Measurements from ENCODE around the gene CHD6. TPM values are rescaled to one million over a fixed set of nuclear protein-coding genes. Genes with fewer than 3 reads are reported as not detected.
"Not testable (repeated sequence)": the region's sequence is repeated elsewhere in the genome, so short reads cannot be mapped to it uniquely, and the experiment has no call there.

CHD6 gene
- total RNA-seq, 2 experiments from 2014 or later, result 26.9 to 45.7 TPM

DNA sequence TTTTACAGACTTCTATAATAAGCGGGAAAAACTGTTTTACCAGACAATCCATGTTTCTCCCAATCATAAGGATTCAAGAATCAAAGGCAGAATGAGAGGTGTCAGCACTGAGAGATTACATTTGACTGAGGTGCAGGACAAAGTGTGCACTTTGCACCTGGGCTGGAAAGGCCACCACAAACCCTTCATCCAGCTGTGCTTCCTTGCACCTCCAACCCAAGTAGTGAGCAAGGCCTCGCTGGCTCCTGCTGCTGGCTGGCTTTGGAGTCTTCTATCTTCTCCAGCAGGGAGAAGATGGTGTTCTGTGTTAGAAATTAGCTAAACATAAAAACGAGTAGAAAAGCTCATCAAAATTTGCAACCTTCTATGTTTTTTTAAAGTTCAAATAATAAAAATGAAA, 77.7 kb downstream of the CHD6 start:
- Histone ChIP-seq H3K79me2 (ENCODE audit: insufficient read depth, low read depth, low read length) (no peaks in the 10 kb centered on the region), H2AFZ (ENCODE audit: low read length) (no peak overlapping the region), H3K9me2 (ENCODE audit: insufficient read depth, low read length) (no peaks in the 10 kb centered on the region), H3K4me1 (ENCODE audit: insufficient read depth, low read length, poor library complexity, severe bottlenecking) (peaks cover 11% of the 10 kb centered on the region), H3K4me3 (ENCODE audit: low read depth, low read length, poor library complexity, severe bottlenecking) (no peak overlapping the region), H3K27ac (ENCODE audit: low read depth, low read length, poor library complexity, severe bottlenecking) (no peak overlapping the region), H3K36me3 (ENCODE audit: insufficient read depth, low read length) (peaks cover 15% of the 10 kb centered on the region; the same call in 1 of the 2 replicates), H3K9me3 (ENCODE audit: low read length) (peaks cover 17% of the 10 kb centered on the region; the same call in 1 of the 2 replicates), H4K20me1 (ENCODE audit: insufficient read depth, low read length) (no peaks in the 10 kb centered on the region), H3K4me2 (ENCODE audit: low read length) (no peak overlapping the region)
- no TSS peak for BruUV-seq (replicated peaks)
- intact Hi-C loops (cut with micrococcal nuclease; ENCODE audit: unreplicated experiment), result no loop called here
- ChIA-PET CTCF (ENCODE audit: unreplicated experiment) (no interaction called here), POLR2A (interaction anchor here (0.6 to 1.0 kb wide), 5 partner anchors 14 to 154 kb away, joined by 3 to 7 read pairs (median 5); no protein-coding TSS in a partner anchor)
- TF ChIP-seq EZH2phosphoT487 (IDR thresholded peaks at IDR 0.05; ENCODE audit: borderline replicate concordance, low read depth, low read length), result no peak
- TF ChIP-seq, protein P1, sequence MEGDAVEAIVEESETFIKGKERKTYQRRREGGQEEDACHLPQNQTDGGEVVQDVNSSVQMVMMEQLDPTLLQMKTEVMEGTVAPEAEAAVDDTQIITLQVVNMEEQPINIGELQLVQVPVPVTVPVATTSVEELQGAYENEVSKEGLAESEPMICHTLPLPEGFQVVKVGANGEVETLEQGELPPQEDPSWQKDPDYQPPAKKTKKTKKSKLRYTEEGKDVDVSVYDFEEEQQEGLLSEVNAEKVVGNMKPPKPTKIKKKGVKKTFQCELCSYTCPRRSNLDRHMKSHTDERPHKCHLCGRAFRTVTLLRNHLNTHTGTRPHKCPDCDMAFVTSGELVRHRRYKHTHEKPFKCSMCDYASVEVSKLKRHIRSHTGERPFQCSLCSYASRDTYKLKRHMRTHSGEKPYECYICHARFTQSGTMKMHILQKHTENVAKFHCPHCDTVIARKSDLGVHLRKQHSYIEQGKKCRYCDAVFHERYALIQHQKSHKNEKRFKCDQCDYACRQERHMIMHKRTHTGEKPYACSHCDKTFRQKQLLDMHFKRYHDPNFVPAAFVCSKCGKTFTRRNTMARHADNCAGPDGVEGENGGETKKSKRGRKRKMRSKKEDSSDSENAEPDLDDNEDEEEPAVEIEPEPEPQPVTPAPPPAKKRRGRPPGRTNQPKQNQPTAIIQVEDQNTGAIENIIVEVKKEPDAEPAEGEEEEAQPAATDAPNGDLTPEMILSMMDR (conservative IDR thresholded peaks at IDR 0.05; ENCODE audit: low read length), result no peak
- DNase-seq (ENCODE audit: low spot score), result no peak

DNA sequence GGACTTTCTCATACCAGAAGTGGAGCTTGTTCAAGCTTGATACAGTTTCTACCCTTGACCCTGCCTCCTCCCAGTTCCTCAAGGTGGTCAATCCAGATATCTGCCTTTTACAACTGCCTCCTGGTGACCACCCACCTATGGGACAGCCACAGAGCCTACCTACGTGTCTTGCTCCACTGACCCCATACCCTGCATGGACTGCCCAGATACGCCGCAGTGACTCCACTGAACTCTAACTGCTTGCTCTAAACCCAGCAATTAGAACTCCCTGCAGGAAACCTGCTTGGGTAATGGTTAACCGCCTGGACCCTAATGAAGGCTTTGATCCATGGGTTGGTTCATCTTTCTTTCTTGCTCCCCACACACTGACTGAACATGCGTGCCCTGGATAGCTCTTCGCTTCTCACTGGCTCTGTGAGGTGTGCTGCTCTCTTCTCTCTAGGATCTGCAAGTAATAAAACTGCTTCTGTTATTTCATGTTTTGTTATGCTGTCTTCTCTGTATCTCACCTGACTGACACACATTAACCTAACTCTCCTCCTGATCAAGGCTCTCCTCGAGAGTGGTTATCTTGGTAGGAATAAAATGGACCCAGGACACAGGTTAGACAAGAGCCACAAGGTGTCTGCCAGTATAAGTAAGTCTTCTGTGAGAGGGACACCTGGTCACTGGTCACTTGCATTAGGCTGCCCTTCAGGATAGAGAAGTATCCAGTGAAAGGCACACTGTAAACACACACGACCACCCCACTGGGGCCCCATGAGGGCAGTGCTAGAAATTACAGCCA, 79.2 kb downstream of the CHD6 start:
- Histone ChIP-seq H3K4me1 (ENCODE audit: insufficient read depth, low read length, poor library complexity, severe bottlenecking) (peaks cover 11% of the 10 kb centered on the region), H3K79me2 (ENCODE audit: insufficient read depth, low read depth, low read length) (no peaks in the 10 kb centered on the region), H2AFZ (ENCODE audit: low read length) (no peak overlapping the region), H3K27ac (ENCODE audit: low read depth, low read length, poor library complexity, severe bottlenecking) (no peak overlapping the region), H3K9me2 (ENCODE audit: insufficient read depth, low read length) (no peaks in the 10 kb centered on the region), H3K36me3 (ENCODE audit: insufficient read depth, low read length) (peaks cover 15% of the 10 kb centered on the region; the same call in 1 of the 2 replicates), H4K20me1 (ENCODE audit: insufficient read depth, low read length) (no peaks in the 10 kb centered on the region), H3K4me3 (ENCODE audit: low read depth, low read length, poor library complexity, severe bottlenecking) (no peak overlapping the region), H3K9me3 (ENCODE audit: low read length) (peaks cover 17% of the 10 kb centered on the region; the same call in 1 of the 2 replicates), H3K4me2 (ENCODE audit: low read length) (no peak overlapping the region)
- no TSS peak for BruUV-seq (replicated peaks)
- ChIA-PET CTCF (ENCODE audit: unreplicated experiment) (no interaction called here), POLR2A (no interaction called here)
- intact Hi-C loops (cut with micrococcal nuclease; ENCODE audit: unreplicated experiment), result no loop called here
- no peak for DNase-seq (ENCODE audit: low spot score)
- TF ChIP-seq, protein P1 (conservative IDR thresholded peaks at IDR 0.05; ENCODE audit: low read length), result no peak
- no peak for TF ChIP-seq EZH2phosphoT487 (IDR thresholded peaks at IDR 0.05; ENCODE audit: borderline replicate concordance, low read depth, low read length)

DNA sequence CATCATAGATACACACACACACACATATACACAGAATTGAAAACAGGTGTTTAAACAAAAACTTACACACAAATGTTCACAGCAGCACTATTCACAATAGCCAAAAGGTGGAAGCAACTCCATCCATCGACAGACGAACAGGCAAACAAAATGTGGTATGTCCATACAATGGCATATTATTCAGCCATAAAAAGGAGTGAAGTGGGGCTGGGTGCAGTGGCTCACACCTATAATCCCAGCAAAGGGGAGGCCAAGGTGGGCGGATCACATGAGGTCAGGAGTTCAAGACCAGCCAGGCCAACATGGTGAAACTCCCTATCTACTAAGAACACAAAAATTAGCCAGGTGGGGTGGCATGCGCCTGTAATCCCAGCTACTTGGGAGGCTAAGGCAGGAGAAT, 80.3 kb downstream of the CHD6 start:
- Histone ChIP-seq H3K9me3 (ENCODE audit: low read length) (peaks cover 17% of the 10 kb centered on the region; the same call in 1 of the 2 replicates), H3K4me3 (ENCODE audit: low read depth, low read length, poor library complexity, severe bottlenecking) (no peak overlapping the region), H4K20me1 (ENCODE audit: insufficient read depth, low read length) (no peaks in the 10 kb centered on the region), H2AFZ (ENCODE audit: low read length) (no peak overlapping the region), H3K4me1 (ENCODE audit: insufficient read depth, low read length, poor library complexity, severe bottlenecking) (peaks cover 11% of the 10 kb centered on the region), H3K36me3 (ENCODE audit: insufficient read depth, low read length) (peaks cover 15% of the 10 kb centered on the region), H3K9me2 (ENCODE audit: insufficient read depth, low read length) (no peaks in the 10 kb centered on the region), H3K79me2 (ENCODE audit: insufficient read depth, low read depth, low read length) (no peaks in the 10 kb centered on the region), H3K27ac (ENCODE audit: low read depth, low read length, poor library complexity, severe bottlenecking) (no peak overlapping the region), H3K4me2 (ENCODE audit: low read length) (no peak overlapping the region)
- TF ChIP-seq, protein P1 (conservative IDR thresholded peaks at IDR 0.05; ENCODE audit: low read length), result no peak
- TF ChIP-seq EZH2phosphoT487 (IDR thresholded peaks at IDR 0.05; ENCODE audit: borderline replicate concordance, low read depth, low read length), result no peak
- POLR2A ChIA-PET, result no interaction called here
- BruUV-seq (replicated peaks), result no TSS peak
- CTCF ChIA-PET (ENCODE audit: unreplicated experiment), result no interaction called here
- DNase-seq (ENCODE audit: low spot score), result no peak
- intact Hi-C loops (cut with micrococcal nuclease; ENCODE audit: unreplicated experiment), result no loop called here

DNA sequence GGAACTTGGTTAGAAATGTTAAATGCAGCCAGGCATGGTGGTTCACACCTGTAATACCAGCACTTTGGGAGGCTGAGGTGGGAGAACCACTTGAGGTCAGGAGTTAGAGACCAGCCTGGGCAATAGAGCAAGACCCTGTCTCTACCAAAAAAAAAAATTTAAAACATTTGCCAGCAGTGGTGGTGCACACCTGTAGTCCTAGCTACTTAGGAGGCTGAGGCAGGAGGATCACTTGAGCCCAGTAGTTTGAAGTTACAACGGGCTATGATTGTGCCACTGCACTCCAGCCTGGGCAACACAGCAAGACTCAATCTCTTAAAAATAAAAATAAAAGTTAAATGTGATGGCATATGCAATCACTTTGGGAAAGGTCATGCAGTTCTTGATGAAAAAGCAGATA, 82.6 kb downstream of the CHD6 start:
- H3K79me2 ChIP-seq (ENCODE audit: insufficient read depth, low read depth, low read length); H3K4me2 ChIP-seq (ENCODE audit: low read length); H4K20me1 ChIP-seq (ENCODE audit: insufficient read depth, low read length); H3K27ac ChIP-seq (ENCODE audit: low read depth, low read length, poor library complexity, severe bottlenecking); CTCF ChIA-PET (ENCODE audit: unreplicated experiment); H3K4me3 ChIP-seq (ENCODE audit: low read depth, low read length, poor library complexity, severe bottlenecking); H2AFZ ChIP-seq (ENCODE audit: low read length); DNase-seq (ENCODE audit: low spot score); BruUV-seq (replicated peaks); intact Hi-C loops (cut with micrococcal nuclease; ENCODE audit: unreplicated experiment); H3K9me2 ChIP-seq (ENCODE audit: insufficient read depth, low read length); H3K4me1 ChIP-seq (ENCODE audit: insufficient read depth, low read length, poor library complexity, severe bottlenecking): not testable (repeated sequence)
- POLR2A ChIA-PET, result interaction anchor here (0.5 kb wide), 1 partner anchor 35 kb away, joined by 3 read pairs; no protein-coding TSS in a partner anchor
- peaks cover 17% of the 10 kb centered on the region; the same call in 1 of the 2 replicates for H3K9me3 ChIP-seq (ENCODE audit: low read length)
- H3K36me3 ChIP-seq (ENCODE audit: insufficient read depth, low read length), result peaks cover 22% of the 10 kb centered on the region

All from OCI-LY7 (cell line).